GM06990 (cell line): ENCODE data around the gene MAML2.

ENCODE experiments used
- DNase-seq: peaks from one replicate; pipeline ENCODE4 v3.0.0-alpha.2; 2011; ENCODE audit not compliant: insufficient read length; ENCODE audit errors: extremely low read depth
- H3K27me3 ChIP-seq: replicated peaks from 2 replicates; pipeline ENCODE4 v1.6.0; 2011; ENCODE audit warnings: low read length; ENCODE audit not compliant: control insufficient read depth, insufficient read depth
- H3K36me3 ChIP-seq: 2 replicates; pipeline ENCODE4 v1.5.1; 2011; ENCODE audit warnings: low read length; ENCODE audit not compliant: control insufficient read depth, insufficient read depth
- H3K4me3 ChIP-seq: replicated peaks from 2 replicates; pipeline ENCODE4 v1.5.1; 2011; ENCODE audit warnings: low read depth, mild to moderate bottlenecking, control low read depth, low read length
- TF ChIP-seq, protein P1 (sequence below): IDR thresholded peaks from 2 replicates; pipeline ENCODE4 v1.5.1; 2011; ENCODE audit warnings: low read length, control low read depth, mild to moderate bottlenecking, inconsistent platforms; ENCODE audit not compliant: insufficient read depth, poor library complexity, severe bottlenecking

Gene MAML2

DNA sequence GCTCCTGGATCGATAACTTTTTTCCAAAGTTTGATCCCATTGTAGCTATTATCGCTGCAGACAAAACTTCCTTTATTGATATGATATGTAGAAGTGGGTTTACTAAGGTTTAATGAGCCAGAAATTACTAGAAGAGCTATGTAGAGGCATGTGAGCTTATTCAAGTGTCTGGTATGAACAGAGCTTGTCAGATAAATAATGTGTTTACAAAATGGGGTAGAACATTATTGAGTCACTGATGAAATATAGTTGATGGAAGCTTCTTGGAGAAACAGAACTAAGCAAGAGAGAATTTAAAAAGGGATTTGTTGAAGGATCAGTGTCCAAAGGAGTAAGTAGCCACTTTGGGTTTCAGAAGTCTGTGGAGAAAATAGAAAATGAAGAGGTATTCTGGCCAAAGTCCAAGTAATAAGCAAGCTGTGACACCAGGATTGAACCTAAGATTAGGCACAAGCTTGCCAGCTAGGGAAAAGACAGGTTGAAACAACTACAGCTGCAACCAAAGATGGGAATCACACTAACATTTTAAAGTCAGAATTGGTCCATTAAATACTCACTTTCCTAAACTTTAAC lies 104.3 kb downstream of the MAML2 start:
- Histone ChIP-seq H3K36me3 (no peaks in the 10 kb centered on the region), H3K4me3 (no peak overlapping the region), H3K27me3 (no peaks in the 10 kb centered on the region)
- TF ChIP-seq, protein P1, sequence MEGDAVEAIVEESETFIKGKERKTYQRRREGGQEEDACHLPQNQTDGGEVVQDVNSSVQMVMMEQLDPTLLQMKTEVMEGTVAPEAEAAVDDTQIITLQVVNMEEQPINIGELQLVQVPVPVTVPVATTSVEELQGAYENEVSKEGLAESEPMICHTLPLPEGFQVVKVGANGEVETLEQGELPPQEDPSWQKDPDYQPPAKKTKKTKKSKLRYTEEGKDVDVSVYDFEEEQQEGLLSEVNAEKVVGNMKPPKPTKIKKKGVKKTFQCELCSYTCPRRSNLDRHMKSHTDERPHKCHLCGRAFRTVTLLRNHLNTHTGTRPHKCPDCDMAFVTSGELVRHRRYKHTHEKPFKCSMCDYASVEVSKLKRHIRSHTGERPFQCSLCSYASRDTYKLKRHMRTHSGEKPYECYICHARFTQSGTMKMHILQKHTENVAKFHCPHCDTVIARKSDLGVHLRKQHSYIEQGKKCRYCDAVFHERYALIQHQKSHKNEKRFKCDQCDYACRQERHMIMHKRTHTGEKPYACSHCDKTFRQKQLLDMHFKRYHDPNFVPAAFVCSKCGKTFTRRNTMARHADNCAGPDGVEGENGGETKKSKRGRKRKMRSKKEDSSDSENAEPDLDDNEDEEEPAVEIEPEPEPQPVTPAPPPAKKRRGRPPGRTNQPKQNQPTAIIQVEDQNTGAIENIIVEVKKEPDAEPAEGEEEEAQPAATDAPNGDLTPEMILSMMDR: no peak
- DNase-seq: no peak

GRCh38 chr11:96237766-96238266 lies 105.2 kb downstream of the MAML2 start:
- Histone ChIP-seq H3K4me3 (no peak overlapping the region), H3K27me3 (no peaks in the 10 kb centered on the region), H3K36me3 (no peaks in the 10 kb centered on the region)
- TF ChIP-seq, protein P1: no peak
- DNase-seq: no peak

GRCh38 chr11:96235751-96236150 lies 107.2 kb downstream of the MAML2 start:
- Histone ChIP-seq H3K36me3 (no peaks in the 10 kb centered on the region), H3K27me3 (no peaks in the 10 kb centered on the region), H3K4me3 (no peak overlapping the region)
- TF ChIP-seq, protein P1: no peak
- no peak for DNase-seq

DNA sequence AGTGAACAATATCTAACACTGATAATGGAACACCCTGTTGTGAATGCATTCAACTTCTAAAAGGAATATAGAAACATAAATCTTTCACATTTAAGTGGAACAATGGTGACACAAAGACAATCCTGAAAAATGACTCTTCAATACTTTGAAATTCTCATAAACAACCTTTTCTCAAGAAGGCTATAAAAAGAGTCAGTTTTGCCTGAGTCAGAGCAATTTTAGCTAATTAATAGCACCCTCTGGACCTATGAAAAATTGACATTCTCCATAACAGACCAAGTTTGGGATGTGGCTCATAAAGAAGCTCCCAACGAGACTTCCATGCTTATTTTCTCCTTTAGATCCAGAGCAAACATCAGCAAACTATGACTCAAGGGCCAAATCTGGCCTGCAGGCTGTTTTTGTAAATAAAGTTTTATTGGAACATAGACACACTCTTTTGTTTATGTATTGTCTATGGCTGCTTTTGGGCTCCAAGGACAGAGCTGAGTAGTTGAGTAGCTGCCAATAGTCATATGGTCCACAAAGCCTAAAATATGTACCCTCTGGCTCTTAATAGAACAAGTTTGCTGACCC lies 108.0 kb downstream of the MAML2 start:
- no peak for DNase-seq

GRCh38 chr11:96232132-96232531 lies 110.9 kb downstream of the MAML2 start:
- TF ChIP-seq, protein P1: no peak
- no peak for DNase-seq
- Histone ChIP-seq H3K36me3 (no peaks in the 10 kb centered on the region), H3K4me3 (no peak overlapping the region), H3K27me3 (no peaks in the 10 kb centered on the region)

More for the DNA sequence above, 108.0 kb downstream of the MAML2 start:
- Histone ChIP-seq H3K27me3 (no peaks in the 10 kb centered on the region), H3K4me3 (no peak overlapping the region), H3K36me3 (no peaks in the 10 kb centered on the region)
- TF ChIP-seq, protein P1: no peak
